MG63 (cell line): Measurements from ENCODE around the gene GOLGA6L10. TPM values are rescaled to one million over a fixed set of nuclear protein-coding genes. Genes with fewer than 3 reads are reported as not detected.
"Not testable (repeated sequence)": the region's sequence is repeated elsewhere in the genome, so short reads cannot be mapped to it uniquely, and the experiment has no call there.

Experiments used
- DNase-seq: peaks from one replicate; pipeline ENCODE4 v3.0.0-alpha.2; 2020
- H3K27me3 ChIP-seq: fragments of 250-450 bp; sonication (Bioruptor Pico); 2 replicates; pipeline ENCODE4 v1.5.1; 2020; ENCODE audit warnings: mild to moderate bottlenecking, moderate library complexity
- H3K36me3 ChIP-seq: fragments of 250-450 bp; sonication (Bioruptor Pico); 2 replicates; pipeline ENCODE4 v1.5.1; 2020; ENCODE audit warnings: mild to moderate bottlenecking, moderate library complexity
- H3K4me3 ChIP-seq: fragments of 250-450 bp; sonication (Bioruptor Pico); 2 replicates; pipeline ENCODE4 v1.5.1; 2020; ENCODE audit warnings: mild to moderate bottlenecking, moderate library complexity
- H3K9me3 ChIP-seq: fragments of 250-450 bp; sonication (Bioruptor Pico); 2 replicates; pipeline ENCODE4 v1.5.1; 2020; ENCODE audit warnings: mild to moderate bottlenecking, moderate library complexity
- total RNA-seq: library from RNA; depleted of rRNA; stranded (reverse); fragments of >200 nt; shearing (Covaris generic); gene quantifications from 2 replicates; pipeline ENCODE4 v1.2.3, GENCODE V29; 2014; ENCODE audit warnings: low replicate concordance

Gene GOLGA6L10
- total RNA-seq, 1 experiment from 2014 or later = not detected

GRCh38 chr15:82329039-82329438 is 20.2 kb downstream of the GOLGA6L10 start:
- H3K9me3 ChIP-seq, H3K4me3 ChIP-seq, H3K36me3 ChIP-seq, DNase-seq, H3K27me3 ChIP-seq: not testable (repeated sequence)

- not testable (repeated sequence) for H3K9me3 ChIP-seq, H3K36me3 ChIP-seq, DNase-seq, H3K4me3 ChIP-seq, H3K27me3 ChIP-seq
Measured at GRCh38 chr15:82327372-82327771, 21.9 kb downstream of the GOLGA6L10 start.

GRCh38 chr15:82326896-82327295 is 22.4 kb downstream of the GOLGA6L10 start:
- H3K9me3 ChIP-seq, H3K36me3 ChIP-seq, H3K27me3 ChIP-seq, H3K4me3 ChIP-seq, DNase-seq: not testable (repeated sequence)

GRCh38 chr15:82325646-82326045 is 23.6 kb downstream of the GOLGA6L10 start:
- not testable (repeated sequence) for H3K36me3 ChIP-seq, DNase-seq, H3K27me3 ChIP-seq, H3K4me3 ChIP-seq, H3K9me3 ChIP-seq

GRCh38 chr15:82324831-82325230 is 24.4 kb downstream of the GOLGA6L10 start:
- H3K4me3 ChIP-seq, H3K9me3 ChIP-seq, H3K27me3 ChIP-seq, H3K36me3 ChIP-seq, DNase-seq: not testable (repeated sequence)

GRCh38 chr15:82322488-82322887 is 26.8 kb downstream of the GOLGA6L10 start:
- not testable (repeated sequence) for H3K27me3 ChIP-seq, DNase-seq, H3K36me3 ChIP-seq, H3K9me3 ChIP-seq, H3K4me3 ChIP-seq

- H3K36me3 ChIP-seq, H3K4me3 ChIP-seq, H3K27me3 ChIP-seq, H3K9me3 ChIP-seq, DNase-seq: not testable (repeated sequence)
Measured at GRCh38 chr15:82320861-82321260, 28.4 kb downstream of the GOLGA6L10 start.

GRCh38 chr15:82319522-82320278 is 29.6 kb downstream of the GOLGA6L10 start:
- not testable (repeated sequence) for DNase-seq, H3K4me3 ChIP-seq, H3K27me3 ChIP-seq, H3K9me3 ChIP-seq, H3K36me3 ChIP-seq

- H3K4me3 ChIP-seq, DNase-seq, H3K9me3 ChIP-seq, H3K36me3 ChIP-seq, H3K27me3 ChIP-seq: not testable (repeated sequence)
Measured at GRCh38 chr15:82318281-82318680, 31.0 kb downstream of the GOLGA6L10 start.

GRCh38 chr15:82317516-82317915 is 31.8 kb downstream of the GOLGA6L10 start:
- not testable (repeated sequence) for H3K36me3 ChIP-seq, H3K9me3 ChIP-seq, H3K4me3 ChIP-seq, DNase-seq, H3K27me3 ChIP-seq

- no peaks in the 10 kb centered on the region for H3K36me3 ChIP-seq
- no peaks in the 10 kb centered on the region for H3K27me3 ChIP-seq
- DNase-seq = no peak
Measured at GRCh38 chr15:82317091-82317489, 32.2 kb downstream of the GOLGA6L10 start.

GRCh38 chr15:82316247-82317090 is 32.8 kb downstream of the GOLGA6L10 start:
- not testable (repeated sequence) for DNase-seq, H3K4me3 ChIP-seq, H3K9me3 ChIP-seq, H3K36me3 ChIP-seq, H3K27me3 ChIP-seq

More at GRCh38 chr15:82317091-82317489, 32.2 kb downstream of the GOLGA6L10 start:
- Histone ChIP-seq H3K9me3 (no peaks in the 10 kb centered on the region), H3K4me3 (no peak overlapping the region)

- DNase-seq = no peak
- no peaks in the 10 kb centered on the region for H3K9me3 ChIP-seq
- H3K4me3 ChIP-seq = no peak overlapping the region
- H3K27me3 ChIP-seq = no peaks in the 10 kb centered on the region
- H3K36me3 ChIP-seq = no peaks in the 10 kb centered on the region
Measured at GRCh38 chr15:82315519-82316246, 33.6 kb downstream of the GOLGA6L10 start.

- no peaks in the 10 kb centered on the region for H3K36me3 ChIP-seq
- DNase-seq = no peak
Measured at GRCh38 chr15:82314769-82315518, 34.3 kb downstream of the GOLGA6L10 start.

GRCh38 chr15:82313951-82314768 is 35.1 kb downstream of the GOLGA6L10 start:
- not testable (repeated sequence) for H3K27me3 ChIP-seq, H3K9me3 ChIP-seq, H3K4me3 ChIP-seq, DNase-seq, H3K36me3 ChIP-seq

More at GRCh38 chr15:82314769-82315518, 34.3 kb downstream of the GOLGA6L10 start:
- Histone ChIP-seq H3K4me3 (no peak overlapping the region), H3K9me3 (peaks cover 2% of the 10 kb centered on the region; the same call in 1 of the 2 replicates), H3K27me3 (no peaks in the 10 kb centered on the region)

- no peak for DNase-seq
Measured at GRCh38 chr15:82313446-82313845, 35.8 kb downstream of the GOLGA6L10 start.

More at GRCh38 chr15:82313446-82313845, 35.8 kb downstream of the GOLGA6L10 start:
- no peaks in the 10 kb centered on the region for H3K27me3 ChIP-seq
- peaks cover 2% of the 10 kb centered on the region; the same call in 1 of the 2 replicates for H3K9me3 ChIP-seq
- H3K36me3 ChIP-seq = no peaks in the 10 kb centered on the region
- no peak overlapping the region for H3K4me3 ChIP-seq
